Rectal smooth muscle tissue (tissue), 1 donor: ENCODE measurements around the gene KRTAP1-1.
"Not testable (repeated sequence)": the region's sequence is repeated elsewhere in the genome, so short reads cannot be mapped to it uniquely, and the experiment has no call there.

Source experiments
- H3K27ac ChIP-seq: one replicate; pipeline ENCODE4 v1.7.0; 2013; ENCODE audit warnings: low read depth, low read length, inconsistent platforms
- H3K27me3 ChIP-seq: one replicate; pipeline ENCODE4 v1.7.0; 2013; ENCODE audit warnings: low read length; ENCODE audit not compliant: control insufficient read depth, insufficient read depth
- H3K36me3 ChIP-seq: one replicate; pipeline ENCODE4 v1.7.0; 2013; ENCODE audit warnings: low read length; ENCODE audit not compliant: control insufficient read depth, insufficient read depth
- H3K4me1 ChIP-seq: one replicate; pipeline ENCODE4 v1.7.0; 2013; ENCODE audit warnings: low read length; ENCODE audit not compliant: control insufficient read depth, insufficient read depth
- H3K4me3 ChIP-seq: one replicate; pipeline ENCODE4 v1.7.0; 2013; ENCODE audit warnings: low read length
- H3K9ac ChIP-seq: one replicate; pipeline ENCODE4 v1.7.0; 2013; ENCODE audit warnings: low read length

KRTAP1-1 gene

DNA sequence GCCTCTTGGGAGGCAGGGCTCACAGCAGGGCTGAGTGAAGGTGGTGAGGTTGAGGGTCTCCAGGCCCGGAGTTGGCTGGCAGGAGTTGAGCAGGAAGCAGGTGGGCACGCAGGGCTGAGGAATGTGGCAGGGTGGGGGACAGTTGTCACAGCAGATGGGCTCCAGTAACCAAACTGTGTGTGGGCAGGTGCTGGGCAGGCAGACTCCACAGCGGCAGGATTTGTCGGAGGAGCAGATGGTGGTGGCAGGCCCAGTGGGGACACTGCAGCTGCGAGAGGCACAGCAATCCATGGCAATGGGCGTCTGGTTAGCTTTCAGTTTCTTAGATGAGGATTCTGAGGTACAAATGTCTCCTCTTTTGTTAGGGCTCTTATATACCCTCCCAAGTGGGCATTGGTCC lies 41.7 kb downstream of the KRTAP1-1 start, which contains the start of gene KRTAP3-2:
KRTAP3-2 (minus strand) TSS at position 344 of the 400 bp plus-strand sequence; CDS start at position 291, 53 bp downstream.
- H3K4me3 ChIP-seq, H3K9ac ChIP-seq, H3K27ac ChIP-seq, H3K4me1 ChIP-seq, H3K27me3 ChIP-seq, H3K36me3 ChIP-seq: not testable (repeated sequence)

DNA sequence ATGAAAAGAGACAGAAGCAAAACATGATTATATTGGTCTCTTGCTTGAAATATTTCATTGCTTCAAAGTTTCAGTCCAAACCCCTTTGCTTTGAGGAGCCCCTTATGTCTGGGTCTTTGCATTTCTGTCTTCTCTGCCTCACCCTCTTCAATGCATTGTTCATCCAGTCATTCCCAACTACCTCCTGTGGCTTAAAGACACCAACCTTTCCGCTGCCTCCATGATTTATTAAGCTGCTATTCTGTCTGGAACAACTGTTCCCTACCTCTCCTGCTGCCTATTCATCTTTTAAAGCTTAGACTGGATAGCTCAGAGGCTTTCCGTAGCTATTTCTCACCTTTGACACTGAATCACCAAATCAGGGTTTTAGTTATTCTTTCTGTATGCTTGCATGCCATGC lies 43.9 kb downstream of the KRTAP1-1 start:
- Histone ChIP-seq H3K4me1 (no peaks in the 10 kb centered on the region), H3K27me3 (no peaks in the 10 kb centered on the region), H3K27ac (no peak overlapping the region), H3K36me3 (no peaks in the 10 kb centered on the region), H3K4me3 (no peak overlapping the region), H3K9ac (no peak overlapping the region)

DNA sequence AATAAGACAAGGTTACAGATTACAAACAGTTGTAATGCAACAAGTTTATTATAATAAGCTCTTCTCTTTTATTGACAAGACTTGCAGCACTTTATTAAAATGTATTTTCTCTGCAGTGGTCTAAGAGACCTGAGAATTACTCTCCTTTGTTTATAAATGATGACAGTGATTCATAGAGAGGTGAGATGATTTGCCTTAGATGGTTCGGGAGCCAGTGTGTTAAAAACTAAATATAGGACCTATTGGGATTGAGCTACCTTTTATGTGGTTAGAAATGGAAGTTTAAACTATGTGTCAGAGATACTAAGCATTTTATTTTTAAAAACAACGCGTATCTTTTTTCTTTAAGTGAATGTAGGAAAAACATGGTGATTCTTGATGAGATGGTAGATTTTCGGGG lies 44.4 kb downstream of the KRTAP1-1 start:
- no peaks in the 10 kb centered on the region for H3K27me3 ChIP-seq
- H3K9ac ChIP-seq = no peak overlapping the region
- no peak overlapping the region for H3K27ac ChIP-seq
- no peaks in the 10 kb centered on the region for H3K4me1 ChIP-seq
- H3K36me3 ChIP-seq = no peaks in the 10 kb centered on the region
- H3K4me3 ChIP-seq = no peak overlapping the region

DNA sequence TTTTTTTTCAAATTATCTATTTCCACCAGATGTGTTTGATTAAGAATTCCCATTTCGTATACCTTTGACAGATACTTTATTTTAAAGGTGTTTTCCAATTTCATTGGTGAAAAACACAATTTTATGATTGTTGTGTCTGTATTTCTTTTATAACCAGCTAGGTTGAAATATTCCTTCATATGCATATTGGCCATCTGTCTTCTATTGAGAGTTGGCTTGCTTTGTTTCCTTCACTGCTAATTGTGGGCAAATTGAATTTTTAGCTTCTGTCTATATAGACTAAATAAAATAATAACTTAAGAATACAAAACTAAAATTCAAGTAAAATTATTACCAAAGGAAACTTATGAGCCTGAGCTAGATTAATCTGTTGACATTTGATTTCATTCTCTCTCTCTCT lies 46.1 kb downstream of the KRTAP1-1 start:
- no peak overlapping the region for H3K27ac ChIP-seq
- H3K27me3 ChIP-seq = no peaks in the 10 kb centered on the region

DNA sequence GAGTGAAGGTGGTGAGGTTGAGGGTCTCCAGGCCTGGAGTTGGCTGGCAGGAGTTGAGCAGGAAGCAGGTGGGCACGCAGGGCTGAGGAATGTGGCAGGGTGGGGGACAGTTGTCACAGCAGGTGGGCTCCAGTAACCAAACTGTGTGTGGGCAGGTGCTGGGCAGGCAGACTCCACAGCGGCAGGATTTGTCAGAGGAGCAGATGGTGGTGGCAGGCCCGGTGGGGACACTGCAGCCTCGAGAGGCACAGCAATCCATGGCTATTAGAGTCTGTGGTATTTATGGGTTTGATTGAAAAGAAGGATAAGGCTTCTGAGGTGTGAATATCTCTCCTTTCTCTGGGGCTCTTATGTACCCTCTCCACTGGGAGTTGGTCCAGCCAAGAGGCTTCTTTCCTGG lies 47.4 kb downstream of the KRTAP1-1 start, which contains the start of gene KRTAP3-3:
KRTAP3-3 (minus strand) TSS at position 326 of the 400 bp plus-strand sequence; CDS start at position 259, 67 bp downstream.
- Histone ChIP-seq H3K4me1 (no peaks in the 10 kb centered on the region), H3K36me3 (no peaks in the 10 kb centered on the region), H3K27me3 (no peaks in the 10 kb centered on the region)

More for the DNA sequence above, 46.1 kb downstream of the KRTAP1-1 start:
- no peak overlapping the region for H3K9ac ChIP-seq
- H3K4me1 ChIP-seq = no peaks in the 10 kb centered on the region
- H3K36me3 ChIP-seq = no peaks in the 10 kb centered on the region
- H3K4me3 ChIP-seq = no peak overlapping the region

DNA sequence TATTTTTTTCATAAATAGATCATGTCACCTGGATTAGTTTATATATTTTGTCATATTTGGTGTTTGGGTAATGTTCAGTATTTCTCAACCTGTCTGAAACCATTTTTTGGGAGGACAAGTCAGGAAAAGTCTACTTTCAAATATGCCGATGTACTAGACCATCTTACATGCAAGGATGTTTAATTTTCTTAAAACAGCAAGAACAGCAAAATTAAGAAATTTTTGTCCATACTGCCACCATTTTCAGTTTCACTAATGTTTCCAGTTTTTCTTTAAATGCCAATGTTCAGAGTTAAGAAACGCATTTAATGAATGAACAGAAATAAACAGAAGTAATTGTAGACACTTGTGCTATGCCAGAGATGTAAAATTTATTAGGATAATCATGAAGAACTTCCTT lies 48.2 kb downstream of the KRTAP1-1 start:
- Histone ChIP-seq H3K27ac (no peak overlapping the region), H3K4me1 (no peaks in the 10 kb centered on the region), H3K4me3 (no peak overlapping the region), H3K36me3 (no peaks in the 10 kb centered on the region), H3K27me3 (no peaks in the 10 kb centered on the region), H3K9ac (no peak overlapping the region)

More for the DNA sequence above, 47.4 kb downstream of the KRTAP1-1 start, which contains the start of gene KRTAP3-3:
- H3K9ac ChIP-seq = no peak within 1 kb of the TSS
- H3K27ac ChIP-seq = no peak within 1 kb of the TSS
- no peak within 1 kb of the TSS for H3K4me3 ChIP-seq

DNA sequence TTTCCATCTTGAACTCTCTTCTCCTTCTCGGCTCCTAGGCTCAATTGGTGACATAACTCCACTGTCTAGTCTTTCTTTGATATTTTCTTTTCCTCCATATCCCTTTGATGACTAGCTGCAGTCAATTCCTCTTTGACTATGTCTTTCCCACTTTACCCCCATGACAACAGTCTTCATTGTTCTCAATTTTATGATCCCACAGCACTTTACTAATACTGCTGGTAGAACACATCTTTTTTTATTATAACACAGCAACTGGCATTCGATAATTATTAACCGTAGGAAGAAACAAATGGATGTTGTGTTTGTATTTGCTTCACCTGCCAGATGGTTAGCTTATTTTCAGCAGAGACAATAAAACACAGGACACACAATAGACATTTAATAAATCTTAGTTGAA lies 48.6 kb downstream of the KRTAP1-1 start:
- no peak overlapping the region for H3K9ac ChIP-seq
- no peak overlapping the region for H3K4me3 ChIP-seq
- no peaks in the 10 kb centered on the region for H3K4me1 ChIP-seq
- no peaks in the 10 kb centered on the region for H3K36me3 ChIP-seq
- H3K27ac ChIP-seq = no peak overlapping the region
- H3K27me3 ChIP-seq = no peaks in the 10 kb centered on the region
